ENCODE data around the gene EIF4G3.

GRCh38 chr1:20975668-20976067 is 201.0 kb downstream of the EIF4G3 start:
- TF ChIP-seq CTCF (conservative IDR thresholded peaks at IDR 0.05) (no peak), ZFX (IDR thresholded peaks at IDR 0.05) (no peak)

Data from C4-2B (cell line).